AG09309 (cell line): ENCODE data around the gene MINAR1.
"Not testable (repeated sequence)": the region's sequence is repeated elsewhere in the genome, so short reads cannot be mapped to it uniquely, and the experiment has no call there.

Experiments
- DNase-seq: peaks from one replicate; pipeline ENCODE4 v3.0.0-alpha.2; 2010; ENCODE audit warnings: low read depth
- H3K4me3 ChIP-seq: 2 replicates; pipeline ENCODE4 v1.5.1; 2011; ENCODE audit warnings: mild to moderate bottlenecking, low read depth, low read length, moderate library complexity; ENCODE audit not compliant: control insufficient read depth
- TF ChIP-seq, protein P1 (sequence below): IDR thresholded peaks from 2 replicates; pipeline ENCODE4 v1.5.1; 2011; ENCODE audit warnings: mild to moderate bottlenecking, low read depth, low read length, inconsistent platforms; ENCODE audit not compliant: insufficient read depth, control insufficient read depth; ENCODE audit errors: missing control alignments

MINAR1 gene

DNA sequence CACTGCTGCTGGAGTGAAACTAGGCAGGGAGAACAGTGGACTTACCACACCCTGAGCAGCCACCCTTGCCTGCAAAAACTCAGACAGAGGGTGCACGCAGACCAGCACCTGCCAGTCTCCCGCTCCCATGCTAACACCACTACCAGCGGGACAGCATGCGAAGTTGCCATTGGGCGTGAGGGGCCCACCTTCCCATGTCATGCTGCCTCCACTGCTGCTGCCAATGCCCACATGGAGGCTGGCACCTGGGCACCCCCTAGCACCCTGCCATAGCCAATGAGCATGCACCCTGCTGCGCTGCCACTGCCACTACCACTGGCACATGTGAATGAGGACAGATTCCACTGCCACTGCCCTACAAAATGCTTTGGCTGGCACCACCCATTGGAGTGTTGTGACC is 19.7 kb upstream of the MINAR1 start:
- no peak overlapping the region for H3K4me3 ChIP-seq

DNA sequence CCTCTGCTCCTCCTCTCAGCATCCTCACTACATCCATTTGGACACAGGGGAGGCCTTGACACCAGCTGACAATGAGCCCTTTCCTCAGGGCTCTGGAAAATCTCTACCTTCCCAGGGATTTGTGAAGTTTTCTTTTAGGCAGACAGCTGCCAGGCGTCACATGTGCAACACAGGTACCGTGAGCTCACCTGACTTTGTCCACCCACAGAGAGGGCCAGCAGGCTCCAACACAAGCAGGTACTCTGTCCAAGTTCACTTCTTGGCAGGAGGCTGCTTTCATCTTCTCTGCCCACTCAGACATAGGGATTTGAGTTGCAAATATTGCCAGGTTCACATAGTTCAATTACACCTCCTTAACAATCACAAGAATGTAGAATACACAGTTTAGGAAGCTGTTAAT is 15.3 kb upstream of the MINAR1 start:
- no peak for DNase-seq
- TF ChIP-seq, protein P1, sequence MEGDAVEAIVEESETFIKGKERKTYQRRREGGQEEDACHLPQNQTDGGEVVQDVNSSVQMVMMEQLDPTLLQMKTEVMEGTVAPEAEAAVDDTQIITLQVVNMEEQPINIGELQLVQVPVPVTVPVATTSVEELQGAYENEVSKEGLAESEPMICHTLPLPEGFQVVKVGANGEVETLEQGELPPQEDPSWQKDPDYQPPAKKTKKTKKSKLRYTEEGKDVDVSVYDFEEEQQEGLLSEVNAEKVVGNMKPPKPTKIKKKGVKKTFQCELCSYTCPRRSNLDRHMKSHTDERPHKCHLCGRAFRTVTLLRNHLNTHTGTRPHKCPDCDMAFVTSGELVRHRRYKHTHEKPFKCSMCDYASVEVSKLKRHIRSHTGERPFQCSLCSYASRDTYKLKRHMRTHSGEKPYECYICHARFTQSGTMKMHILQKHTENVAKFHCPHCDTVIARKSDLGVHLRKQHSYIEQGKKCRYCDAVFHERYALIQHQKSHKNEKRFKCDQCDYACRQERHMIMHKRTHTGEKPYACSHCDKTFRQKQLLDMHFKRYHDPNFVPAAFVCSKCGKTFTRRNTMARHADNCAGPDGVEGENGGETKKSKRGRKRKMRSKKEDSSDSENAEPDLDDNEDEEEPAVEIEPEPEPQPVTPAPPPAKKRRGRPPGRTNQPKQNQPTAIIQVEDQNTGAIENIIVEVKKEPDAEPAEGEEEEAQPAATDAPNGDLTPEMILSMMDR: no peak
- no peak overlapping the region for H3K4me3 ChIP-seq

More for the DNA sequence above, 19.7 kb upstream of the MINAR1 start:
- TF ChIP-seq, protein P1: no peak
- DNase-seq: no peak

DNA sequence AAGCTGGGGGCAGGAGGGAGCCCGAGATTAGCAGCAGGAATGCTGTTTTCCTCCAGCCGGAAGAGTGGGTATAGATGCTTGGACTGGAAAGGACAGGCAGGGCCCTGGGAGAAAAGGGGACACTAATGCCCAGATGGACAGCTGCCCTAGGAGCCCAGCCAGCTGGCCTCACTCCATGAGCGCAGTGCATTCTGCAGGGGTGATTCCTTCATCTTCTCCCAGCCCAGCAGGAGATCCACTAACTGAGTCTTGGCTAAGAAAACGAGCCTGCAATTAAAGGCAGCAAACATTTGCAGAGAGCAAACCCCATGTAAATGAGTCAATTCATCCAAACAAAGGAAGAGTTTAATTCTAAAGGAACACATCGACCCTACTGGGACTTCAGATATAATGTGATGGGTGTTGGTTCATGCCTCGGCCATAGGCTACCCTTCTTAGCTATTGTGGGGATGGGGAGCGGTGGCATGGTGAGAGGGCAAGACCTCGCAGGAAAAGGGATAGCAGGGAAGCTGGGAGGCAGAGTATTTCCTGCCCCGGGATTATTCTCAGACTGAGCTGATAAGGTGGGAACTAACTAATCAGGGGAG is 13.3 kb upstream of the MINAR1 start:
- DNase-seq: no peak
- TF ChIP-seq, protein P1: no peak
- H3K4me3 ChIP-seq: no peak overlapping the region

DNA sequence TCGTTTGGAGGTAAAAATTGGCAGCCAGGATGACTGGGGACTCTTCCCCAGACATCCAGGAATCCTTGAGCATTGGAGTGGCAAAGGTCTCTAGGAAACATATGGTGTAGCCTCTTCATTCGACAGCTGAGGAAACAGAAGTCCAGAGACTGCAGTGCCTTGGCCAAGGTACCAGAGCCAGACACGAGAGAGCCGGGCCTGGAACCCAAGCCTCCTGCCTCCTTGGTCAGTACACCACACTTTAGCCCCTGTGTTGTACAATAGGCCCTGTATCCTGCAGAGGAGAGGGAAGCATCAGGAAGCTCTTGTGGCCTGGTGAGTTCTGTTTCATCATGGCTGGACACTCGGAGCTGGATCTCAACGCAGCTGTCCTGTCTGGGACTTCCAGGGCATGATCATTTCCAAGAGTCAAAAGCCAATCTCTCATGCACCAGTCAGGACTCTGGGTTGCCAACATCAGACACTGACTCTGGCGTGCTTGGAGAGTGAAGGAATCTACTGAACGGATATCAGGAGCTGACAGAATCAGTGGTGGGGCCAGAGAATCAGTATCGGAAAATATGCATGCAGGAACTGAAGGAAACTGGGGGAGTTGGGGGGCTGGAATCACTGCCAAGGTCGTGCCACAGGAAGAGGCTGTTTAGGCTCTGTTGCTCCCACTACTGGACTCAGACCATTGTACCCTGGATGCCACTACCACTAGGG is 6.4 kb upstream of the MINAR1 start:
- TF ChIP-seq, protein P1: no peak
- DNase-seq: no peak
- no peak overlapping the region for H3K4me3 ChIP-seq

DNA sequence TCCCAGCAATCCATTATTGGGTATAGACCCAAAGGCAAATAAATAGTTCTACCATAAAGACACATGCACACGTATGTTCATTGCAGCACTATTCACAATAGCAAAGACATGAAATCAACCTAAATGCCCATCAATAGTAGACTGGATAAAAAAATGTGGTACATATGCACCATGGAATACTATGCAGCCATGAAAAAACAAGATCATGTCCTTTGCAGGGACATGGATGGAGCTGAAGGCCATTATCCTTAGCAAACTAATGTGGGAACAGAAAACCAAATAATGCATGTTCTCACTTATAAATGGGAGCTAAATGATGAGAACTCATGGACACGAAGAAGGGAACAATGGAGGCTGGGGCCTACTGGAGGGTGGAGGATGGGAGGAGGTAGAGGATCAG is 5.2 kb upstream of the MINAR1 start:
- not testable (repeated sequence) for H3K4me3 ChIP-seq, DNase-seq

DNA sequence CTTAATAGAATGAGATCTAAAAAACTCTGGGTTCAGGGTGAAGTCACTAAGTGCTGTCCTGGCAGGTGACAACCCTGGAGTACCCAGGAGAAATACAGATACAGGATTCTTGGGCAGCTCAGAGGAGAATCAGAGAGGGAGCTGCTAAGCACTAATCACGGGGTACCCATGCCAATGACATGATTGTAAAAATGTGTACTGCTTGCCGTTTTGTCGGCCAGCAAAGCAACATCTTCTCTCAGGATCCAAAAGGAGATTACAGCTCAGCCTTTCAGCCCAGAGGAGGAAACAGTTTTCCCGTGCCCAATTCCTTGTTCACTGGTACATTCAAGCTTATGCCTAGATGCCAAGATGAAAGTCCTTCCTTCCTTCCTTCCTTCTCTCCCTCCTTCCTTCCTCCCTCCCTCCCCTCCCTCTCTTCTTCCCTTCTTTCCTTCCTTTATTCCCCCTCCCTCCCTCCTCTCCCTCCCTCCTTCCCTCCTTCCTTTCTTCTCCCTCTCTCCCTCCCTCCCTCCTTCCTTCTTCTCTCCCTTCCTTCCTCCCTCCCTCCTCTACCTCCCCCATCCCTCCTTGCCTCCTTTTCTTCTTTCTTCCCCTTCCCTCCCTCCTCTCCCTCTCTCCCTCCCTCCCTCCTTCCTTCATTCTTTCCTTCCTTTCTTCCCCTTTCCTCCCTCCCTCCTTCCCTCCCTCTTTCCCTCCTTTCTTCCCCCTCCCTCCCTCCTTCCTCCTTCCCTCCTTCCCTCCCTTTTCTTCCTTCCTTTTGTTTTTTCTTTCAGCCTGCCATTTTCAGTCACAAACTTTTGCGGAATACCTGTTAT is 4.1 kb upstream of the MINAR1 start:
- no peak overlapping the region for H3K4me3 ChIP-seq
- no peak for DNase-seq
- TF ChIP-seq, protein P1: no peak
